ENCODE data around the gene RCL1. TPM values are rescaled to one million over a fixed set of nuclear protein-coding genes. Genes with fewer than 3 reads are reported as not detected.

Gene RCL1
- total RNA-seq, 1 experiment from 2014 or later, result 31.2 TPM

- BruUV-seq (replicated peaks), result no TSS peak
- Histone ChIP-seq H3K27me3 (replicated peaks; ENCODE audit: insufficient read depth, low read depth, low read length, poor library complexity) (no peaks in the 10 kb centered on the region), H3K9me3 (ENCODE audit: low read depth, low read length, poor library complexity, severe bottlenecking) (peaks cover 11% of the 10 kb centered on the region), H3K4me1 (ENCODE audit: insufficient read depth, low read length, poor library complexity, severe bottlenecking) (no peaks in the 10 kb centered on the region), H3K4me3 (ENCODE audit: low read depth, low read length, poor library complexity, severe bottlenecking) (no peak overlapping the region), H3K27ac (ENCODE audit: low read depth, low read length, poor library complexity, severe bottlenecking) (no peak overlapping the region), H3K36me3 (ENCODE audit: insufficient read depth, low read length, poor library complexity, severe bottlenecking) (no peaks in the 10 kb centered on the region)
- intact Hi-C loops (cut with micrococcal nuclease; ENCODE audit: unreplicated experiment), result no loop called here
- CTCF ChIA-PET, result no interaction called here
- no peak for DNase-seq (ENCODE audit: low spot score)
- TF ChIP-seq, protein P1, sequence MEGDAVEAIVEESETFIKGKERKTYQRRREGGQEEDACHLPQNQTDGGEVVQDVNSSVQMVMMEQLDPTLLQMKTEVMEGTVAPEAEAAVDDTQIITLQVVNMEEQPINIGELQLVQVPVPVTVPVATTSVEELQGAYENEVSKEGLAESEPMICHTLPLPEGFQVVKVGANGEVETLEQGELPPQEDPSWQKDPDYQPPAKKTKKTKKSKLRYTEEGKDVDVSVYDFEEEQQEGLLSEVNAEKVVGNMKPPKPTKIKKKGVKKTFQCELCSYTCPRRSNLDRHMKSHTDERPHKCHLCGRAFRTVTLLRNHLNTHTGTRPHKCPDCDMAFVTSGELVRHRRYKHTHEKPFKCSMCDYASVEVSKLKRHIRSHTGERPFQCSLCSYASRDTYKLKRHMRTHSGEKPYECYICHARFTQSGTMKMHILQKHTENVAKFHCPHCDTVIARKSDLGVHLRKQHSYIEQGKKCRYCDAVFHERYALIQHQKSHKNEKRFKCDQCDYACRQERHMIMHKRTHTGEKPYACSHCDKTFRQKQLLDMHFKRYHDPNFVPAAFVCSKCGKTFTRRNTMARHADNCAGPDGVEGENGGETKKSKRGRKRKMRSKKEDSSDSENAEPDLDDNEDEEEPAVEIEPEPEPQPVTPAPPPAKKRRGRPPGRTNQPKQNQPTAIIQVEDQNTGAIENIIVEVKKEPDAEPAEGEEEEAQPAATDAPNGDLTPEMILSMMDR (conservative IDR thresholded peaks at IDR 0.05; ENCODE audit: low read depth, low read length), result no peak
- TF ChIP-seq EZH2 (IDR thresholded peaks at IDR 0.05; ENCODE audit: borderline replicate concordance, low read depth, low read length, poor library complexity, severe bottlenecking), result no peak
- POLR2A ChIA-PET (ENCODE audit: low non-redundant PET), result interaction anchor here (0.6 kb wide), 2 partner anchors 47 to 132 kb away, joined by 3 to 7 read pairs; no protein-coding TSS in a partner anchor
Measured at GRCh38 chr9:4803670-4804530, 11.2 kb downstream of the RCL1 start.

GRCh38 chr9:4804531-4805016 lies 11.8 kb downstream of the RCL1 start:
- no TSS peak for BruUV-seq (replicated peaks)
- POLR2A ChIA-PET (ENCODE audit: low non-redundant PET), result no interaction called here

GRCh38 chr9:4805191-4805918 lies 12.6 kb downstream of the RCL1 start:
- Histone ChIP-seq H3K4me1 (ENCODE audit: insufficient read depth, low read length, poor library complexity, severe bottlenecking) (no peaks in the 10 kb centered on the region), H3K27me3 (replicated peaks; ENCODE audit: insufficient read depth, low read depth, low read length, poor library complexity) (no peaks in the 10 kb centered on the region), H3K36me3 (ENCODE audit: insufficient read depth, low read length, poor library complexity, severe bottlenecking) (no peaks in the 10 kb centered on the region), H3K9me3 (ENCODE audit: low read depth, low read length, poor library complexity, severe bottlenecking) (peaks cover 11% of the 10 kb centered on the region), H3K4me3 (ENCODE audit: low read depth, low read length, poor library complexity, severe bottlenecking) (no peak overlapping the region), H3K27ac (ENCODE audit: low read depth, low read length, poor library complexity, severe bottlenecking) (no peak overlapping the region)
- TF ChIP-seq, protein P1 (conservative IDR thresholded peaks at IDR 0.05; ENCODE audit: low read depth, low read length), result no peak
- TF ChIP-seq EZH2 (IDR thresholded peaks at IDR 0.05; ENCODE audit: borderline replicate concordance, low read depth, low read length, poor library complexity, severe bottlenecking), result no peak
- ChIA-PET POLR2A (ENCODE audit: low non-redundant PET) (no interaction called here), CTCF (no interaction called here)
- BruUV-seq (replicated peaks), result no TSS peak
- intact Hi-C loops (cut with micrococcal nuclease; ENCODE audit: unreplicated experiment), result no loop called here
- DNase-seq (ENCODE audit: low spot score), result no peak

More at GRCh38 chr9:4804531-4805016, 11.8 kb downstream of the RCL1 start:
- peaks cover 11% of the 10 kb centered on the region for H3K9me3 ChIP-seq (ENCODE audit: low read depth, low read length, poor library complexity, severe bottlenecking)
- H3K4me1 ChIP-seq (ENCODE audit: insufficient read depth, low read length, poor library complexity, severe bottlenecking), result no peaks in the 10 kb centered on the region
- CTCF ChIA-PET, result no interaction called here
- H3K4me3 ChIP-seq (ENCODE audit: low read depth, low read length, poor library complexity, severe bottlenecking), result no peak overlapping the region
- intact Hi-C loops (cut with micrococcal nuclease; ENCODE audit: unreplicated experiment), result no loop called here
- H3K36me3 ChIP-seq (ENCODE audit: insufficient read depth, low read length, poor library complexity, severe bottlenecking), result no peaks in the 10 kb centered on the region
- H3K27ac ChIP-seq (ENCODE audit: low read depth, low read length, poor library complexity, severe bottlenecking), result no peak overlapping the region
- no peak for DNase-seq (ENCODE audit: low spot score)
- no peaks in the 10 kb centered on the region for H3K27me3 ChIP-seq (replicated peaks; ENCODE audit: insufficient read depth, low read depth, low read length, poor library complexity)
- TF ChIP-seq, protein P1 (conservative IDR thresholded peaks at IDR 0.05; ENCODE audit: low read depth, low read length), result no peak
- no peak for TF ChIP-seq EZH2 (IDR thresholded peaks at IDR 0.05; ENCODE audit: borderline replicate concordance, low read depth, low read length, poor library complexity, severe bottlenecking)

Measured in A673 (cell line).